ENCODE measurements around the gene PRKCA.
A peak's percentile ranks its signal among the peaks of the same experiment; 100 is the strongest.

Gene PRKCA

DNA sequence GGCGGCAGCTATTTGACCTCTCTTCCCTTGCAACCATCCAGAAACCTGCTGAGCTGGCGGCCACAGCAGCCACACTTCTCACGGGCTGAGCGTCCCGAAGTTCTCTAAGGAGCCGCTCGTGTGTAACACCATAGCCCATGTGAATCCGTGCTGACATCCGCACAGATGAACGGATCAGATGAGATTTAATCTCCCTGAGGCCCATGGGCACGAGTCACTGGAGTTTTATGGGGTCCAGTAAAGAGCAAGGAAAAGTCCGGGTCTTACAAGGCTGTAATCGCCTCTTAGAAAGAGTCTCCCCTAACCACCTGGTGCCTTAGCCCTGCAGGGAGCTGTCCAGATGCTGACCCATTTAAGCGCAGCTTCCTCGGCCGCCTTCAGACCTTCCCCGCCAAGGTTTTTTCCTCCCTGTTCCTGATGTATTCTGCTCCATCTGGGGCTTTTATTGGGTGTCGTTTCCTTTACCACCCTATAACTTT lies 527.0 kb downstream of the PRKCA start:
- H3K4me3 ChIP-seq (replicated peaks; ENCODE audit: low read depth, low read length), result no peak overlapping the region
- TF ChIP-seq, protein P1, sequence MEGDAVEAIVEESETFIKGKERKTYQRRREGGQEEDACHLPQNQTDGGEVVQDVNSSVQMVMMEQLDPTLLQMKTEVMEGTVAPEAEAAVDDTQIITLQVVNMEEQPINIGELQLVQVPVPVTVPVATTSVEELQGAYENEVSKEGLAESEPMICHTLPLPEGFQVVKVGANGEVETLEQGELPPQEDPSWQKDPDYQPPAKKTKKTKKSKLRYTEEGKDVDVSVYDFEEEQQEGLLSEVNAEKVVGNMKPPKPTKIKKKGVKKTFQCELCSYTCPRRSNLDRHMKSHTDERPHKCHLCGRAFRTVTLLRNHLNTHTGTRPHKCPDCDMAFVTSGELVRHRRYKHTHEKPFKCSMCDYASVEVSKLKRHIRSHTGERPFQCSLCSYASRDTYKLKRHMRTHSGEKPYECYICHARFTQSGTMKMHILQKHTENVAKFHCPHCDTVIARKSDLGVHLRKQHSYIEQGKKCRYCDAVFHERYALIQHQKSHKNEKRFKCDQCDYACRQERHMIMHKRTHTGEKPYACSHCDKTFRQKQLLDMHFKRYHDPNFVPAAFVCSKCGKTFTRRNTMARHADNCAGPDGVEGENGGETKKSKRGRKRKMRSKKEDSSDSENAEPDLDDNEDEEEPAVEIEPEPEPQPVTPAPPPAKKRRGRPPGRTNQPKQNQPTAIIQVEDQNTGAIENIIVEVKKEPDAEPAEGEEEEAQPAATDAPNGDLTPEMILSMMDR (IDR thresholded peaks at IDR 0.05; ENCODE audit: low read length, missing control alignments), result no peak
- peak; percentile 82 for DNase-seq (ENCODE audit: low read depth)

DNA sequence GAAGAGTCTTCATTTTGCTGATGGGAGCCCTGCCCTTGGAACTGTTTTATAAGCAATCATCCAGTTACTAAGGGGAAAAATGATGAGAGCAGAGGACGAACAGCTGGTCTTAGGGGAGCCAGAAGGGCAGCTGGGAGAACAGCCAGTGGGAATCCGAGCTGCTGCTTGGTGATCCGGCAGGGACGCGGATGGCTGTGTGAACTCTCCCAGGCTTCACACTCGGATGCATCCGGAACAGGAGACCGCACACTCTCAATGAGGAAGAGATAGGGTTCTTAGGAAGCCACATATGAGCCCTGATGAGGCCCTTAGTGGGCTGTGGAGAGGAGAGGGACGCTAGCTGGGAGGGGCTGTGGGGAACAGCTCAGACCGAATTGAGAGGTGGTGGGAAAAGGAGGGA lies 527.5 kb downstream of the PRKCA start:
- H3K4me3 ChIP-seq (replicated peaks; ENCODE audit: low read depth, low read length), result no peak overlapping the region
- TF ChIP-seq, protein P1 (IDR thresholded peaks at IDR 0.05; ENCODE audit: low read length, missing control alignments), result no peak
- DNase-seq (ENCODE audit: low read depth), result no peak

DNA sequence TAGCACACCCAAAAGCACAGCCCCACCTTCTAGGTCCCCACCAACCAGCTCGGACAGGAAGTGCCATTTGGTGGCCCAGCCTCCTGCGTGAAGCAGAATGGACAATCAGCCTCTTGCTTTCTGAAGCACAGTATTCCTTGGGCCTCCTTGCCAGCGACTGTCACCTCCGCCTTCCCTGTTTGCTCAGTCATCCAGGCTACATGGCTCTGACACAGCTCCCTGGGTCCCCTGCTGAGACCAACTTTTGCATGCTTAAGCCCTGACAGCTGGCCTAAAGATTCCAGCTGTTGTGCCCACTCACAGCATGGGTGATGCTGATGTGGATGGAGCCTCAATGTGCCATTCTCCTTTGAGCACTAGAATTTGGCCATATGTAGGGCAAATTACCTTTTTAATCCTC lies 528.0 kb downstream of the PRKCA start:
- TF ChIP-seq, protein P1 (IDR thresholded peaks at IDR 0.05; ENCODE audit: low read length, missing control alignments), result no peak
- H3K4me3 ChIP-seq (replicated peaks; ENCODE audit: low read depth, low read length), result no peak overlapping the region
- no peak for DNase-seq (ENCODE audit: low read depth)

DNA sequence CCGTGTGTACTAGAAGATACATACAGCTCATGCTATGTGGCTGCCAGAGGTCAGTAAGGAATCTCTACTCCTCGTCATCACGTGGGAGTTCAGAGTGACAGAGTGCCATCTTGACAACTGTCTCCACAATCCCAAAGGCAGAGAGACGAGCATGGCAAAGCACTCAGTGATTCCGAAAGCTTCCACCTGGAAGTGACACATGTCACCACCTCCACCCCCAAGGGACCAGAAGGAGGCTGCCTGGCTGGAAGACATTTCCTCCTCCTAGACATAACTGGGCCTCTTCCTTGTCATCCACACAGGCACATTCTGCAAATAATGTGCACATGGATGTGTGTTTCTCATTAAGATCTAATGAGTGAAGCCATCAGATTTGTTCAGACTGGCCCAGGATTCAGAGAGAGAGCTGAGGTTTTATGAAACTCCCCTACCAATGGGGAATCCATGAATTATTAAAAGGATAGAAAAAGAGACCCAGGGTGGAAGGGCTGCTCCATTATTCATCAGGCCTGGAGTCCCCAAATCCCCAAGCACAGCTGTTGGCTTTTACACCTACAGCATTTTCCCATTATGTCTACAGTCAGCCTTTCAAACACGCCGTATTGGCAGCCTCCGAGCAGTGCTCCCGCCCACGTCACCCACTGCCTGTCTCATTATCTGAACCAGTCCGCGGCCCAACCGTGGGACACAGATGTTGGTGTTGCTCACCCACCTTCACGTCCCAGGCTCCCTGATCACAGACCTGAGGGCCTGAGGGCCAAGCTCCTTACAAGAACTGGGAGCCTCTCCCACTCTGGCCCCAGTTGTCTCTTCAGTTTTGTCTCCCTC lies 529.2 kb downstream of the PRKCA start:
- TF ChIP-seq, protein P1 (IDR thresholded peaks at IDR 0.05; ENCODE audit: low read length, missing control alignments), result no peak
- no peak for DNase-seq (ENCODE audit: low read depth)
- H3K4me3 ChIP-seq (replicated peaks; ENCODE audit: low read depth, low read length), result no peak overlapping the region

DNA sequence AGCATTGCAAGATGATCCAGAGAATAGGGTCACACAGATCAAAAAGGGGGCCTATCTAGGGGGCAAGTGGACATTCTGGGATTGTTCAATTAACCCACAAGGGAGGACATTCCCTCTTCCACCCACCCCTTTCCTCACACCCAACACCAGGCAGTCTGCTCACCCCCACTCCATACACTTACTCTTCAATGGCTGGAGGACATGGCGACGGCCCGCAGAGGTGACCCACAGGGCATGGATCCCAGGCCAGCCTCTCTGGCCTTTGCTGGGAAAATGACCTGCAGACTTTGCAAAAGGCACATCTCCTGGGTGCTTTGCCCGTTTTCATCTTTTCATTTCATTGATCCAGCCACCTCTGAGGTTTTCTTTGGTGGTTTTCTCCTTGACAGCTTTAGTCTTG lies 530.8 kb downstream of the PRKCA start:
- DNase-seq (ENCODE audit: low read depth), result no peak
- no peak overlapping the region for H3K4me3 ChIP-seq (replicated peaks; ENCODE audit: low read depth, low read length)
- TF ChIP-seq, protein P1 (IDR thresholded peaks at IDR 0.05; ENCODE audit: low read length, missing control alignments), result no peak

DNA sequence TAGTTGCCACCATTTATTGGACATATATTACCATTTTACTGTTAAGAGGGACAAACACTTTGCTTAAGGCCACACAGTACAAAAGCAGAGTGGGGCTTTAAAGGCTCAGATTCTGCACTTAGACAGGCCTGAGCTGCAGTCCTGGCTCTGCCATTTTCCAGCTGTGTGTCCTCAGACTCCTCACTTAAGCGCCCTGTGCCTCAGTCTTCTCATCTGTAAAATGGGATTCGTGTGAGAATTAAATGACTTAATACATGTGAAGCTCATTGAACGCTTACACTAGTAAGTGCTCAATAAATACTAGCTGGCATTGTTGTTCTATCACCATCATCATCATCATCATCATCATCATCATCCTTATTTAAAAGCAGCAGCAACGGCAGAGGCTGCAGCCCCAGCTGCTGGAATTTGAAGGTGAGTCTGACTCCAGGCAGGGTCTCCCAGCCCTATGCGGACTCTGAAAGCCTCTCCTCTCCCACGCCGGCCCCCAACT lies 532.1 kb downstream of the PRKCA start:
- H3K4me3 ChIP-seq (replicated peaks; ENCODE audit: low read depth, low read length), result no peak overlapping the region
- no peak for DNase-seq (ENCODE audit: low read depth)
- TF ChIP-seq, protein P1 (IDR thresholded peaks at IDR 0.05; ENCODE audit: low read length, missing control alignments), result no peak
